ENCODE data around the gene CFAP73.
A peak's percentile ranks its signal among the peaks of the same experiment; 100 is the strongest.
"Not testable (repeated sequence)": the region's sequence is repeated elsewhere in the genome, so short reads cannot be mapped to it uniquely, and the experiment has no call there.

The CFAP73 gene

GRCh38 chr12:113149361-113150150 lies at the start of gene CFAP73:
Gene CFAP73, plus strand, starts transcription at chr12:113149724. Its CDS starts 134 bp downstream, at chr12:113149858.
- DNase-seq: peak in 1 of 6 experiments; percentile 14

- DNase-seq: no peak
Measured at GRCh38 chr12:113099764-113100163, 49.8 kb upstream of the CFAP73 start.

GRCh38 chr12:113101751-113102150 lies 47.8 kb upstream of the CFAP73 start:
- DNase-seq: no peak

- DNase-seq: no peak
Measured at GRCh38 chr12:113102811-113103210, 46.7 kb upstream of the CFAP73 start.

- DNase-seq: peak; percentile 54 to 78 (median 71)
Measured at GRCh38 chr12:113103756-113104450, 45.6 kb upstream of the CFAP73 start.

GRCh38 chr12:113104953-113105510 lies 44.5 kb upstream of the CFAP73 start:
- DNase-seq: no peak

- DNase-seq: no peak
Measured at GRCh38 chr12:113105606-113106271, 43.8 kb upstream of the CFAP73 start.

- no peak for DNase-seq
Measured at GRCh38 chr12:113106361-113106760, 43.2 kb upstream of the CFAP73 start.

- no peak for DNase-seq
Measured at GRCh38 chr12:113108308-113108707, 41.2 kb upstream of the CFAP73 start.

GRCh38 chr12:113109360-113109759 lies 40.2 kb upstream of the CFAP73 start:
- DNase-seq: no peak

- DNase-seq: no peak
Measured at GRCh38 chr12:113109872-113110599, 39.5 kb upstream of the CFAP73 start.

- no peak for DNase-seq
Measured at GRCh38 chr12:113111247-113111646, 38.3 kb upstream of the CFAP73 start.

- DNase-seq: no peak
Measured at GRCh38 chr12:113112043-113112899, 37.3 kb upstream of the CFAP73 start.

GRCh38 chr12:113113397-113113796 lies 36.1 kb upstream of the CFAP73 start:
- DNase-seq: no peak

- DNase-seq: no peak
Measured at GRCh38 chr12:113114447-113115178, 34.9 kb upstream of the CFAP73 start.

- DNase-seq: no peak
Measured at GRCh38 chr12:113115455-113116126, 33.9 kb upstream of the CFAP73 start.

GRCh38 chr12:113116875-113117274 lies 32.6 kb upstream of the CFAP73 start:
- DNase-seq: no peak

GRCh38 chr12:113117684-113118083 lies 31.8 kb upstream of the CFAP73 start:
- DNase-seq: not testable (repeated sequence)

GRCh38 chr12:113118142-113118541 lies 31.4 kb upstream of the CFAP73 start:
- no peak for DNase-seq

- DNase-seq: no peak
Measured at GRCh38 chr12:113119980-113120669, 29.4 kb upstream of the CFAP73 start.
